HUDEP-2 (cell line): ENCODE measurements around the gene CACNB4.
"Not testable (repeated sequence)": the region's sequence is repeated elsewhere in the genome, so short reads cannot be mapped to it uniquely, and the experiment has no call there.

Experiments used
- DNase-seq, 76 experiments: peaks; one replicate each; lab custom pipeline; 2025; ENCODE audit not compliant: unreplicated experiment in 76 of 76; lab: John Stamatoyannopoulos, UW

The CACNB4 gene

DNA sequence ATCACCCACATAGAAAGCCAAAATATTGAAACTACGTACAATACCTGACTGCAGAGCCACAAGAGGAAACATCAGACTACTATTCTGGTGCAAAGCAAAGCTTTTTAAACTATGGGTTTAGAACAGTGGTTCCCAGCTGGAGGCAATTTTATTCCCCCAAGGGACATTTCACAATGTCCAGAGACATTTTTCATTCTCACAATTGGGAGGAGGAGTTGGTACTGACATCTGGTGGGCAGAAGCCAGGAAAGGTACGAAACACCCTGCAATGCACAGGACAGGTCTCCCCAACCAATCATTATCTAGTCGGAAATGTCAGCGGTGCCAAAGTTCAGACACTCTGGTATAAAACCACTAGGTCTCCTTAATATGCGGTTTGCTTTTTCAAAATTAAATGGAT lies 182.2 kb downstream of the CACNB4 start:
- no peak for DNase-seq

DNA sequence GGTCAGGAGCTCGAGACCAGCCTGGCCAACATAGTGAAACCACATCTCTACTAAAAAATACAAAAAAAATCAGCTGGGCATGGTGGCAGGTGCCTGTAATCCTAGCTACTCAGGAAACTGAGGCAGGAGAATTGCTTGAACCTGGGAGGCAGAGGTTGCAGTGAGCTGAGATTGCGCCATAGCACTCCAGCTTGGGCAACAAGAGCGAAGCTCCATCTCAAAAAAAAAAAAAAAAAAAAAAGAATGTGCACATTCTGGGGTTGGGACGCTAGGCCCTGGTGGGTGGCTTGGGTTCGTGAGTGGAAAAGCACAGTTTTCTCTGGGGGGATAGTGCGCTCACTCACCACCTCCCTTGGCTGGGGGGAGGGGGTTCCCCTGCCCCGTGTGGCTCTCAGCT lies 183.2 kb downstream of the CACNB4 start:
- DNase-seq, result not testable (repeated sequence)

DNA sequence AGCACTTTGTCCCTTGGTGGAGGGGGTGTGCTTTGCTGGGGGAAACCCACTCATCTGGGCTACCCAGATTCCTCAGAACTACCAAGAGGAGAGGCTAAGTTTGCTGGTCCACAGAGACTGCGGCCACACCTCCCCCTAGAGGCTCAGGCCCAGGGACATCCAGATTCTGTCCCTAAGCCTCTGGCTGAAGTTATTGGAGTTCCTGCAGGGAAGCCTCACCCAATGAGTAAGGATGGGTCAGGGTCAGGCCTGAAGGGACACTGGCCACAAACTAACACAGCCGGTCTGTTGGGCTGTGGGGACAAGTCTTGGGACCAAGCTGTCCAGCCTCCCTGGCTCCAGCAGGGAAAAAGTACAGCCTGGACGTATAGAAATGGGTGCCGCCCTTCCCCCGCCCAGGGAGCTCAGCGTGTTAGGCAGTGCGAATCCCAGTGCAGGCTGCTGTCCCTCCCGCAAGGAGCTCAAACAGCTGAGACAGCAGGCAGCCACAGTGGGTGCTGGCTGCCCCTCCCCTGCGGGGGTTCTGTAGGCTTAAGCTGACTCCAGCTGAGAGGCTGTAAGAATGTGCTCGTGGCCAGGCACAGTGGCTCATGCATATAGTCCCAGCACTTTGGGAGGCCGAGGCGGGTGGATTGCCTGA lies 183.7 kb downstream of the CACNB4 start:
- DNase-seq, result no peak

DNA sequence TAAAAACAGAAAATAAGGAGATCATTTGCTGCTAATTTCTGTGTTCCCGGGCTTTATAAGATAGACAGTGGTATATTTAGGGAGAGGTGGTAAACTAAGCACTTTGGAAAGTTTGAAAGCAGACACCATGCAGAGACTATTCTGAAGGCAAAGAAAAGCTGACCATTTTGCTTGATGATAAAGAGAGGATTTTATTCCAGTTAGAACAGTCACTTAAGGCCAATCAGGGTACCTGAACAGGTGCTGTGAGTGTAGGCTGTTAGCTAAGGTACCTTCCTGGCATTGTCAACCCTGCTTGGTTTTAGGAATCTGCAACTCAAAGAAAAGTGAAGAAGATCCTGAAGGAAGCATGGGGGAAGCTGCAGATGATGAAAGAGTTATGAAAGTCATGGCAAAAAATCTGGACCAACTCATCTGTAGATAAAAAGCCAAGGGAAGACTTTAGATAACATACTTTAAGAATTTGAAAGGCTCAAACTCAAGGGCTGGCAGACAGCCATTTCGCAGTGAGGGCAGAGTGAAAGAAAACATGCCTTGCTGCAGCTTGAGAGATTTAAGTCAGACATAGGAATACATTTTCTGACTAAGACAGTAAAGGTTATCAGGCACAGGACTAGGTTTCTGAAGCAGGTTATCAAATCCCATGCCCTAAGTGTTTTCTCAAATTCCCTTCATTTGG lies 190.5 kb downstream of the CACNB4 start:
- DNase-seq, result no peak

DNA sequence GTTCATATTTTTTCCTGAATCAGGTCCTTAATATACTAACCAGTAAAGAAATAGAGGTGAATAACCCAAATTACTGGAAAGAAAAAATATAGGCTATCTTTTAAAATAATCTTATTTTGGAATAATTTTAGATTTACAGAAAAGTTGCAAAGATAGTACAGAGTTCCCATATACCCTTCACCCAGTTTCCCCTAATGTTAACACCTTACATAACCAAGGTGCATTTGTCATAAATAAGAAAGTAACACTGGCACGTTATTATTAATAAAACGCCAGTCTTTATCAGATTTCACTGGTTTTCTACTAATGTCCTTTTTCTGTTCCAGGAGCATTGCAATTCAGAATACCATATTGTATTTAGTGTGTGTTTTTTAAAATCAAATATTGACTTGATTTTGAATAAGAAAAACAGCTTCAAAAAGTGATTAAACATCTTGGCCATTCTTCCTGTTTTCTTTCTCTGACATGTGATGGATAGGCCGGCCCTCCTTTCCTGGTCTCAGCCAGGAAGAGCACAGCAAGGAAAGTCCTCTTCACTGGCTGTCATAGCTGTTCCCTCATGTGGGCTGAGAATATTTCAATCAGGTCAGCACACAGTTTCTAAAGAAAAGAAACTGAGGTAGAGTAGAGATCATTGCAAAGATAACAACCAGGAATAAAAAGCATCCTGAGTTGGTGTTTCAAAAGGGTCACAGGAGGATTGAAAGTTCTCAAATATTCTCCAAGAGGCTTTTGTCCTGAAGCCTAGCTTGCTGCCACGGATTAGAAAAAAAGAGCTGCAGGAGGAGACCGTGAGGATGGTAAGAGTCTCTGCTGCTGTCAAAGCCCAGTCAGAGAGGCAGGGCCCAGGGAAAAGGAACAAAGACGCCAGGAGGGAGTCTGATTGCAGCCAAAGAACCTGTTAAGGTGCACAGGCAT lies 191.3 kb downstream of the CACNB4 start:
- no peak for DNase-seq

DNA sequence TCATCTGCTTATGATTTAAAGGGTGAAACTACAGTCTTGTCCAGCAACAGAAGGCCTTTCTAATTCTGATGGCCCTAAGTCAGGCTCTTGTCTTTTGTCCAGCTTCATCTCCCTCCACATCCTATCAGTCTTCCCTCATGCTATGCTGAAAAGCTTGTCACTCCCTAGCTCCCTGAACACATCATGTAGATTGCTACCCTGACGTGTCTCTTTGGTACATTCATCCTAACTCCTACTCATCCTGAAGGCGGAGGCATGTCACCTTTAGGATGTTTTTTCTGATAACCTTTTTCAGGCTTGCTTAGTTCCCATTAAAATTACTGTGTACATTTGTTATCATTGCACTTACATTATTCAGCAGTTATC lies 192.2 kb downstream of the CACNB4 start:
- no peak for DNase-seq

DNA sequence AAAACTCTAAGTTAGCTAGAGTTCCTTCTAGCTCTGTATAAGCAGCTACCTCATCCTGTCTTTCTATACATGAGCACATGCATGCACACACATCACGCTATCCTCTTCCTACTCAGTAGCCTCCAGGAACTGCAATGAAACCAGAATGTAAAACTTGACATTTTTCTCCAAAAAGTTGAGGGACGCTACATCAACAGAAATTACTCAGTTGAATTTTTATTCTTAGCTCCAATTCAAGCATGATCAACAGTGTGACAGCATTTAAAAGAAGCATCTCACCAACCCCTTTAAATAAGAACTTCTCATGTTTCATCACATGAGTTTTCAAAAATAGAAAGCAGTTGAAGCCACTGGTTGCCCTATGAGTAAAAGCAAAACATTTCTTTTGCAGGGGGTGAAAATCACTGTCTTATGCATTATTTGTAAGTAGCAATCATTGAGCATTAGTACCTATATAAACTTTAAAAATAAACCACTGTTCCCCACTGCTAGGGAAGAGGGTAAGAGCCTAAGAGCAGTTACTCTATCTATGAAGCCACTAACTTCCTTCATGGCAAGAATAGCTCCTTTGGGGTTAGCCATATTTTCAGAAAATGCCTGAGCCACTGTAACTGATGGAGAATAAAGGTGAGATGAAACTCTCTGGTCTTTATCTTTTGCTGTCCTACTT lies 192.7 kb downstream of the CACNB4 start:
- DNase-seq, result no peak

DNA sequence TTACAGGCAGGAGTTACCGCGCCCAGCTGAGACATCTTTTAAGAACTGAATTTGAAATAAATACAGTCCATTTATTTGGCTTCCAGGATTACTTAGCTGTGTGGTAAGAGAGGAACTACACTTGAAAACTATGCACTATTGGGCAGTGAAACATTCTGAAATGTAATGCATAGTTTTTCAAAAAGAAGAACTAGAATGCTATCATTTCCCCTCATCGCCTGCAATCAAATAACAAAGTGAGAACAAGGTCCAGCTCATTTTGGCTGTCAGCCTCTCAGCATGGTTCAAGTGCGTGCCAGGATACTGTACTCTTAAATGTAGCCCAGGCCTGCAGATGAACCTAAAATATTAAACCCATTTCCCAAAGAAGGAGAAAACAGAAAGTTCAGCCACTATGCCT lies 194.0 kb downstream of the CACNB4 start:
- no peak for DNase-seq

DNA sequence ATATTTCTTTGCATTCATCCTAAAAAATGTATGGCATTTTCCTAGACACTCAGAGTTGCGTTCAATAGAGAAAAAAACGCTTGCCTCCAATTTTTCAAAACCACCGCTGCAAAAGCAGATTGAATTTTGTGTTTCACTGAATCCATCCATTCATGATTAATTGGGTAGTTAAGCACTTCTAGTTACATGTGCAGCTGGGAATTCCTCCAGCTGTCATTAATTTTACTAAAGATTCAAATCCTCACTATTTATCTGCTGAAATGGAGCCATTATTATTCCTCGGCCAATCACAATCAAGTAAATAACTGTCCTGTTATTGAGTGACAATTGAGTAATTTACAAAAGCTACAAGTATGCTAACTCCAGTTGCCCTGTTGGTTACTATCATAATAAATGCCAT lies 194.8 kb downstream of the CACNB4 start:
- no peak for DNase-seq

DNA sequence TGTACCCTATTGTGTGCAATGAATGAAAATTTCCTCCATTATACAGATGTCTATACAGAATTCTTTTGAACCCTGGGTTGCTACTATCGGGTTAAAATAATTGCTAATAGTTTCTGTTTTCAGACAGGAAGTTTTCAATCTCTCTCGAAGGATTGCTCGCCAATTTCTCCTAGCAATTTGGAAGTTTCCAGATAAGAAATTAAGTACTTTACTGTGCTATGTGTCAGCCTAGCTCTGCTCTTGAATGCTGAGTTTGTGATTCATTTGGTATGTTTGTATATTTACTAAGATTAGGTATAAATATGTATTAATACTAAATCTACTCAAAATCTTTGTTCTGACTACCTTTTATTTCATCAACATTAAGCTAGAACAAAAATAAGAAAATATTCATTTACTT lies 196.0 kb downstream of the CACNB4 start:
- no peak for DNase-seq

DNA sequence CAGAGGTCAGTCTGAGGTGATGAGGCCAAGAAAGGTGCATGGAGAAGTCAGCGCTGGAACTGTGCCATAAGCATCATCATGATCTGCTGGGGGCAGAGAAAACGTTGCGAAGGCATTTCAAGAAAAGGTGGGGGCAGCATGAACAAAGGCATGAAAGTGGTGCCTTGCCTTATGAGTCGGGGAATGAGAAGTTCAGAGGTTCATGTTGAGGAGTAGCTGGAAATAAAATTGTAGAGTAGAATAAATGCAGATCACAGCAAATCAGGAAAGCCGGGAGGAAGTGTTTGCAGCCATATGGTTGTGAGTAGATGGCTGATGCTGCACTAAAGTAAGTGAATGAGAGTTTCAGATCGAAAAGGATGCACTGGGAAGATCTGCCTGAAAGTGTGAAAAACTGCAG lies 198.5 kb downstream of the CACNB4 start:
- DNase-seq, result no peak

DNA sequence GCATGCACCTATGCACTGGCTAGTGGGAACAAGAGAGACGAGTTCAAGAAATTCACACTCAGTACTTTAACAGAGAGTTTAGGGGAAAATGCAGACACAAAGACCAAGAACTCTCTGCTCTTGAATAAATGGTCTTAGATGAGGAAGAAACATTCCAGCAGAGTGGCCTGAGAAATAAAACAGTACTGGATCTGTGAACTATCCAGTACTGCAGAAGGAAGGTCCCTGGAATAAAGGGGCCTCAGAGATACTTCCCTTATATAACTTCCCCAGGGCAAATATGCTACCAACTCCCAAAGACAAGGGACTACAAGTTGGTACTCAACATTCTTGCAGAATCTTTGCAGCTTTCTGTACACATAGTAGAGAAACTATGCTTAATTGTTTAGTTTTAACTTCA lies 199.7 kb downstream of the CACNB4 start:
- DNase-seq, result no peak

DNA sequence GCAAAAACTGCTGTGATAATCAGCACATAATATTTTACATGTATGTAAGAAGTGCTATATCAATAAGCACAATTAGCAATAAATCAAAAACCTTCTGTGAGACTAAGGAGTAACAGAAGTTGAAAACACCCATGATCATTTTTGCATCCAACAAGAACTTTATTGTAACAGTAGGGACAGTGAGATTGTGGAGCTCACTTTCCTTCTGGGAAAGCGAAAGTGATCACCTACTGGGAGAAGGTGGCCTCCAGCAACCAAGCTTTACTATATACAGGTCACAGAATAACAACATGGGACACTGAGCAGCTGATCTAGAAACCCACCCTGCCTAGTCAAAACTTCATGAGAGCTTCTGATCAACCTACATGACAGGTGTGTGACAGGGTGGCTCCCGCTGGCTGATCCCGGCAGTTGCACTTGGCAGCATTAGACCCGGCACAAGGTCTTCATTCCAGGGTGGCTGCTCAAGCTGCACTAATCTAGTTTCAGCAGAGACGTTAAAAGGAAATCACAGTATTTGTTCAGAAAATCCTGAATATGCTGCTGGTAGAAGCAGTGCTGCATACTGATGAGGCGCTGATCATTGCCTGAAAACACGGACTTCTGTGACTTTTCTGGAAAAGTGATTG lies 207.2 kb downstream of the CACNB4 start:
- DNase-seq, result no peak

DNA sequence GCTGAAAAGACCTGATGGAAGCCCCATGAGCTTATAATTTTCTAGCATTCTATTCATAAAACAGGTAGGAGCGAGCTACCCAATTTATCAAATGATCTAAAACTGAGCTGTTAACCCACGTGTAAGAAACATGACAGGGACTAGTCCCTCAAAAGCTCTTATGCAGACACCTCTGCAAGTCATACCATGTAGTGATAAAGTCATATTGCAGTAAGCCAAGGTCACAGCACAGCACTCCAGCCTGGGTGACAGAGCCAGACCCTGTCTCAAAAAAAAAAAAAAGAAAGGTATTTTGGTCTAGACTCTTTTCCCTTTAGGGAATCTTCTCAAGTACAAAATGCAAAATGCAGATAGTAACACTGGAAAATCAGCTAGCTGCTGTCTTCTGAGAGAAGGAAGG lies 211.7 kb downstream of the CACNB4 start:
- no peak for DNase-seq

DNA sequence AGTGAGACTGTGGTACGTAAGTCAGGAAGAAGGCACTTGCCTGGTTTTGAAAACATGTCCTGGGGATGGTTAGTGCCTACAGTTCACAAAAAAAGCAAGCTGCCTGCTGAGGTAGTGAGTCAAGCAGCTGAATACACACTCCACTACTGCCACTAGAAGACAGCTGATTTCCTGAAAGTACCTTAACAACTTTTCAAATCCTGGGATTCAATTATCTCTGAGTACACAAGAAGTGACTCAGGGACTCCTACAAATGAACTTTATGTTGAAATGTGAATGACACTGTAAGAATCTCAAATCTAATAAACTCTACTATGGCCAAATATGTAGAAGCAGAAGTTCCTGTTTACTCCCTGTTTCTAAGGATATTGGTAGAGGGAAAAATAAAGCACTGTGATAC lies 212.6 kb downstream of the CACNB4 start:
- no peak for DNase-seq

DNA sequence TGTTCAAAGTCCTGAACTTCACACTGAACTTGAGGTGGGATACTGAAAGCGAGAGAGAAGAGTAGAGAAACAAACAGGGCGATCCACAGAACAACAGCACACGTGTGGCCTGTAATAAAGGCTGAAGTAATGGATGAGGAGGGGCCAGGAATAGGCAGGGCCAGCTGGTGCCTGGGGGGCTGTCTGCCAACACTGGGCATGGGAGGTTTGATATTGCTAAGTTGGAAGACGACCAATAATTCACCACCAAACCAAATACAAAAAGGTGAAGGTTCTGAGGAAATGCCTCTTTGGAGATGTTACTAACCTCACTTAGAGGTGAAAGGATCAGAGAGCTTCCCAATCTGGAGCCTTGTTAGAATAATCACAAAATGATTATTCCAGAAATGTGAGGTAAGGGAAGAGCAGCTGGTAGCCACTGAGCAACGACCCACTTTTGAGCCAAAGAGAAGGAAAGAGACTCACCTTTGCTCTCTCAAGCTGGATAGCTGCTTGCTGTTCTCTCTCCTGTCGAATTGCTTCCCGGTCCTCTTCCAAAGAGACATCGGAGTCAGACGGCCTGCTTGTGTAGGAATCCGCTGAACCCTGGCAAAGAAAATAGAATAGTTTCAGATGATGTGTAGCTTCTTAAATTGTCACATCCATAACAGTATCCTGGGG lies 215.9 kb downstream of the CACNB4 start:
- no peak for DNase-seq

DNA sequence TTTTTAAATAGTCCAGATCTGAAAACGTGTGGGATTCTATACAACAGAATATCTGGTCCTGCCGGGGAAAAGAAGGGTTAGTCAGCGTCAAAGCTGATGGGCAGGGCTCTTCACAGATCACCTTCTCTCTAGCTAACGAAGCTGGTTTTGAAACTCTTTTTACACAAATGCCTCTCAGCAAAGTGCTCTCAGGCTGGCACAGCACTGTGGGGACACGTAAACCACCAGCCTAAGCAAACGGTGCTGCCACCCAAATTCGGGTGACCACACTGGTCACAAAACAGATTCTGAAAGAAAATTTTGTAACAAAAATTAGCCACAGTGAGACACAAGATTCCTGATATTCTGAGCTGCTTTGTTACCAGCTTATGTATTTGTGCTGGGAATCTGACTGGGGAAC lies 217.5 kb downstream of the CACNB4 start:
- no peak for DNase-seq

DNA sequence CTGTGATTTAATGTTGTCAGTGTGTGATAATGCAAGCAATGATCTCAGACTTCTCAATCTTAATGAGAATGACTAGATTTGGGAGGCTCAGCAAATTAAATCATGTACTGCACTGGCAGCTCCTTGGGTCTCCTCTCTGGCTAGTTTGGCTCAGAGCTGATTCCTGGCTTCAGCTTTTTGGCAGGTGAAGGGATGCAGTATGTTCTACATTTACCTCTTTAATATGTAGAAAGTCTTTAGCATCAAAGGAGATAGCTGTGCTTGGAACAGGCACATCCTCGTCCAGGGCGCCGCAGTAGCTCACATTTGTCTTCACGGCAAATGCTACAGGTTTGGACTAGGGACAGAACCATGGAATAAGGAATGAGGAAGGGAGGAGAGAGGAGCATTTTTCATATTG lies 218.3 kb downstream of the CACNB4 start:
- no peak for DNase-seq

DNA sequence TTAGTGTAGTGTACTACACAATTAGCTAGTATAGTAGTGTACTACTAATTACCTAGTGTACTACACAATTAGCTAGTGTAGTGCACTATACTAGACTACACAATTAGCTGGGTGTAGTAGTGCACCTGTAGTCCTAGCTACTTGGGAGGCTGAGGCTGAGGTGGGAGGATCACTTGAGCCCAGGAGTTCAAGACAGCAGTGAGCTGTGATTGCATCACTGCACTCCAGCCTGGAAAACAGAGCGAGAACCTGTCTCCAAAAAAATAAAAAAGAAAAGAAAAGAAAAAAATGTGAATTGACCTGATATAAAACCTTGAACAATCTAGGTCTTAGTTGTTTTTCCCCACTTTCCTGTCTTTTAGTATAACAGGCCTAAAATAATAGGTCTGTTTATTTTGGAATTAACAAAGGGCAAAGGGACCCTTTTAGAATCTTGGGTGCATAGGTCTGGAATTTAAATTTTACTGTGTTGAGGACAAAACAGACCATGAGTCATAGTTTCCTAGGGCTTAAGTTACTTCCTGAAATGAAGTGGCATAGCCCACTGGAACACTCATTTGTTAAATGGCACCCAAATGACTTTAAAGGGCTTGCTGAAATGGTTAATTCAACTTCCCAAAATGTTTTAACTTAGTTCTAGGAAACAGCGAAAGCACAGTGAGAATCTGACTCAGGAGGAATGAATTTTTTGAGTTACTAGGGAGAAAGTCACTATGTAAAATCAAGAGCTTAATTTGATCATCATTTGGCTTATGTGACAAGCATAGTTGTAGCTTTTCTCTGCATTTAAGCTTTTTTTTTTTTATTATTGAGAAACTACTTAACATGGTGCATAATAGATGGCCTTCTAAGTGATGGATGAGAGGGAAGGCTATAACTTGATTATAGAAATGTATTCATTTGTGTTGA lies 219.9 kb downstream of the CACNB4 start:
- DNase-seq, result peak in 1 of 76 experiments; percentile 1
